OCI-LY3 (cell line): ENCODE results near the gene RNF222.

Experiments
- CTCF ChIP-seq: fragments of 200-600, 300-600 bp; sonication (generic); IDR thresholded peaks from 2 replicates; pipeline ENCODE4 v1.5.1; 2014; ENCODE audit warnings: antibody characterized with exemption, low read length, low read depth
- EZH2phosphoT487 ChIP-seq: fragments of 200-600 bp; shearing (Covaris generic); IDR thresholded peaks from 2 replicates; pipeline ENCODE4 v1.6.1; 2018; ENCODE audit warnings: antibody characterized with exemption, mixed run types, low read depth

GRCh38 chr17:8417806-8418205, 20.2 kb upstream of the RNF222 start:
- TF ChIP-seq CTCF = no peak
- TF ChIP-seq EZH2phosphoT487 = no peak
